AG04450 (cell line): Measurements from ENCODE around the gene DOCK9. TPM values are rescaled to one million over a fixed set of nuclear protein-coding genes. Genes with fewer than 3 reads are reported as not detected.

Experiments
- CTCF ChIA-PET: fragments of 300-600, 350-600 bp; formaldehyde crosslinking; extraction: SDS; loops from one replicate; lab custom pipeline; 2022; ENCODE audit warnings: antibody characterized with exemption, inconsistent platforms; lab: Charles Lee
- POLR2A ChIA-PET: fragments of 350-600 bp; formaldehyde crosslinking; extraction: SDS; loops from one replicate; lab custom pipeline; 2021; ENCODE audit warnings: antibody characterized with exemption, inconsistent platforms; lab: Yijun Ruan, JAX
- DNase-seq: peaks from one replicate; pipeline ENCODE4 v3.0.0-alpha.2; 2011; ENCODE audit warnings: low read depth, low spot score
- H3K27ac ChIP-seq: one replicate; pipeline ENCODE4 v1.5.1; 2012; ENCODE audit warnings: low read depth, low read length, control low read depth
- H3K27me3 ChIP-seq: one replicate; pipeline ENCODE4 v1.6.0; 2012; ENCODE audit warnings: low read length; ENCODE audit not compliant: control insufficient read depth, insufficient read depth
- H3K4me3 ChIP-seq: 2 replicates; pipeline ENCODE4 v1.5.1; 2011; ENCODE audit warnings: mild to moderate bottlenecking, low read depth, low read length, control low read depth
- H3K9me3 ChIP-seq: 2 replicates; pipeline ENCODE4 v1.5.1; 2012; ENCODE audit warnings: low read length; ENCODE audit not compliant: control insufficient read depth, insufficient read depth
- polyA plus RNA-seq: library from polyadenylated mRNA; depleted of rRNA; stranded (reverse); fragments of >200 nt; gene quantifications from 2 replicates; pipeline ENCODE4 v1.2.3, GENCODE V29; 2011
- TF ChIP-seq, protein P1 (sequence below): IDR thresholded peaks from 2 replicates; pipeline ENCODE4 v1.5.1; 2011; ENCODE audit warnings: low read depth, low read length, control low read depth, inconsistent platforms

Gene DOCK9
- polyA plus RNA-seq, 1 experiment: 9.6 TPM

DNA sequence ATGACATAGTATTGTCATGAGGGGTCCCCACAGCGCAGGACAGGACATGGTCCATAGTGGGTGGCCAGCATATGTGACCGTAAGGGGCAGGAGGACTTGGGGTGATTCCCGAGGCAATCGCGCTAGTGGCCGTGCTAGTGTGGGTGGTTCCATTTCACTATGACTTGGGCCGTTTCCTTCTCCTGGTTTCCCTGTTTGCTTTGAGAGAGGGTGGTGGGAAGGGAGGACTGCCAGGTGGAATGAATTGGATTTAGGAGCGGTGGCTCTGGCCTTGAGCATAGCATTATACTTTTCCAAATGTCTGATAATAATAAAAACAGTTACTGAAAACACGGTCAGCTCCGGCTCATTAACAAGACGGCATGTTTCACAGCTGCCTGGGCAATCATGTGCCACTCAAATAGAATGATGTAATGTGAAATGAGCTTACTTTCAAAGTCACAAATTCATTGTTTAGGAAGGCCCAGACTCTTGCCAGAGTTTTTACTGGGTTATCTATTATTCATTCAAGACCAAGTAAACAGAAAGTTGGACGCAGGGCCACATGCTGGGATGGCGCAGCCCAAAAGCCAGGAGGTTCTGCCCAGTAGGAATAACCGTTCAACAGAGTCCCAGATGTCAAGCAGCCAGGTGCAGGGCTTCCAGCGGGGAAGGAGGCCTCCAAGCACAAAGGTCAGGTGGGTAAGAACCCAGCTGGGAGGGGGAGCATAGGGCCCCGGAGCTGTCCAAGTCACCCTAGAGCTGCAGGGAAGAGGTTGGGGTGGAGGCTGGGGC, 205.8 kb downstream of the DOCK9 start:
- CTCF ChIA-PET: interaction anchor here (0.9 kb wide), 1 partner anchor 487 kb away, joined by 3 read pairs; no protein-coding TSS in a partner anchor
- Histone ChIP-seq H3K4me3 (no peak overlapping the region), H3K9me3 (no peaks in the 10 kb centered on the region; the same call in 1 of the 2 replicates), H3K27me3 (peaks cover 12% of the 10 kb centered on the region), H3K27ac (no peak overlapping the region)
- TF ChIP-seq, protein P1, sequence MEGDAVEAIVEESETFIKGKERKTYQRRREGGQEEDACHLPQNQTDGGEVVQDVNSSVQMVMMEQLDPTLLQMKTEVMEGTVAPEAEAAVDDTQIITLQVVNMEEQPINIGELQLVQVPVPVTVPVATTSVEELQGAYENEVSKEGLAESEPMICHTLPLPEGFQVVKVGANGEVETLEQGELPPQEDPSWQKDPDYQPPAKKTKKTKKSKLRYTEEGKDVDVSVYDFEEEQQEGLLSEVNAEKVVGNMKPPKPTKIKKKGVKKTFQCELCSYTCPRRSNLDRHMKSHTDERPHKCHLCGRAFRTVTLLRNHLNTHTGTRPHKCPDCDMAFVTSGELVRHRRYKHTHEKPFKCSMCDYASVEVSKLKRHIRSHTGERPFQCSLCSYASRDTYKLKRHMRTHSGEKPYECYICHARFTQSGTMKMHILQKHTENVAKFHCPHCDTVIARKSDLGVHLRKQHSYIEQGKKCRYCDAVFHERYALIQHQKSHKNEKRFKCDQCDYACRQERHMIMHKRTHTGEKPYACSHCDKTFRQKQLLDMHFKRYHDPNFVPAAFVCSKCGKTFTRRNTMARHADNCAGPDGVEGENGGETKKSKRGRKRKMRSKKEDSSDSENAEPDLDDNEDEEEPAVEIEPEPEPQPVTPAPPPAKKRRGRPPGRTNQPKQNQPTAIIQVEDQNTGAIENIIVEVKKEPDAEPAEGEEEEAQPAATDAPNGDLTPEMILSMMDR: no peak
- DNase-seq: no peak
- POLR2A ChIA-PET: no interaction called here

DNA sequence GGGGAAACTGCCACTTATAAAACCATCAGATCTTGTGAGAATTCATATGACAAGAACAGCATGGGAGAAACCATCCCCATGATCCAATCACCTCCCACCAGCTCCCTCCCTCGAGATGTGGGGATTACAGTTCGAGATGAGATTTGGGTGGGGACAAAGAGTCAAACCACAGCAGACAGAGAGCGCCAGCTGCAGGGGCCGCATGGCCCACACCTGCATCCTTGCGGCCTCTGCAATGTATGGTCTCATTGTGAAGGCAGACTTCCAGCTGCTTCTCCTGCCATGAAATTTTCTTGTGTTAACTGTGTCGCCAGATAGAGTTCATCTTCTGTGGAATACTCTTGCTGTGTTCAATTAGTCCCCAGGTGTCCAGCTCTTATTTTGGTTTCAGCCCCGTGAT, 208.1 kb downstream of the DOCK9 start:
- TF ChIP-seq, protein P1: no peak
- Histone ChIP-seq H3K27ac (no peak overlapping the region), H3K4me3 (no peak overlapping the region), H3K9me3 (no peaks in the 10 kb centered on the region; the same call in 1 of the 2 replicates), H3K27me3 (peaks cover 18% of the 10 kb centered on the region)
- POLR2A ChIA-PET: no interaction called here
- DNase-seq: no peak
- CTCF ChIA-PET: no interaction called here

DNA sequence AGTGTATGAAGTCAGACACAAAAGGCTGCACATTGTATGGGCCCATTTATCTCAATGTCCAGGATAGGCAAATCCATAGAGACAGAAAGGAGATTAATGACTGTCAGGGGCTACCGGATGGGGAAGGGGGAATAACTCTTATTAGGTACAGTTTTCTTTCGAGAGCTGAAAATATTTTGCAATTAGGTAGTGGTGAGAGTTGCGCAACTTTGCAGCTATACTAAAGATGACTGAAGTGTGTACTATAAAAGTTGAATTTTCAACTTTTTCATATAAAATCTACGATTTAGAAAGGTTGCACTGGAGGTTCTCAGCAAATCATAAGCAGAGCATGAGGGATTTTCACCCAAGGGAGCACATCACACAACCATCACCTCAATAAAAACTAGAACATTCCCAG, 209.3 kb downstream of the DOCK9 start:
- POLR2A ChIA-PET: no interaction called here
- Histone ChIP-seq H3K9me3 (no peaks in the 10 kb centered on the region; the same call in 1 of the 2 replicates), H3K4me3 (no peak overlapping the region), H3K27ac (no peak overlapping the region), H3K27me3 (peaks cover 18% of the 10 kb centered on the region)
- TF ChIP-seq, protein P1: no peak
- DNase-seq: no peak
- CTCF ChIA-PET: no interaction called here

DNA sequence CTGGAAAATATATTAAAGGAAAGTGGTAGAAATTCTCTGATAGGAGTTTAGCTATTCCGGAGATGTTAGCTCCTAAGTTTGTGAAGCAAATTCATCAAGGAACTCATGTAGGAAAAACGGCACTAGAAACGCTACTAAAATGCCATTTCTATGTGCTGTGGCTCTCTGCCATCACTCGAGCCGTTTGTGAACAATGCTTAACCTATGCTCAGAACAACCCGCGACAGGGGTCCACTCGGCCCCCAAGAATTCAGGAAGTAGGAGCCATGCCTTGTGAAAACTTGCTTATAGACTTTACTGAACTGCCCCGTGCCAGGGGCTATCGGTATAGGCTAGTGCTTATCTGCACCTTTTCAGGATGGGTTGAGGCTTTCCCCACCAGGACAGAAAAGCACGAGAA, 211.2 kb downstream of the DOCK9 start:
- H3K4me3 ChIP-seq: no peak overlapping the region
- CTCF ChIA-PET: interaction anchor here (0.6 kb wide), 2 partner anchors 106 to 670 kb away, joined by 3 to 6 read pairs; no protein-coding TSS in a partner anchor
- no peak overlapping the region for H3K27ac ChIP-seq
- no peak for DNase-seq
- TF ChIP-seq, protein P1: no peak
- POLR2A ChIA-PET: no interaction called here
- H3K27me3 ChIP-seq: peaks cover 23% of the 10 kb centered on the region
- H3K9me3 ChIP-seq: no peaks in the 10 kb centered on the region

DNA sequence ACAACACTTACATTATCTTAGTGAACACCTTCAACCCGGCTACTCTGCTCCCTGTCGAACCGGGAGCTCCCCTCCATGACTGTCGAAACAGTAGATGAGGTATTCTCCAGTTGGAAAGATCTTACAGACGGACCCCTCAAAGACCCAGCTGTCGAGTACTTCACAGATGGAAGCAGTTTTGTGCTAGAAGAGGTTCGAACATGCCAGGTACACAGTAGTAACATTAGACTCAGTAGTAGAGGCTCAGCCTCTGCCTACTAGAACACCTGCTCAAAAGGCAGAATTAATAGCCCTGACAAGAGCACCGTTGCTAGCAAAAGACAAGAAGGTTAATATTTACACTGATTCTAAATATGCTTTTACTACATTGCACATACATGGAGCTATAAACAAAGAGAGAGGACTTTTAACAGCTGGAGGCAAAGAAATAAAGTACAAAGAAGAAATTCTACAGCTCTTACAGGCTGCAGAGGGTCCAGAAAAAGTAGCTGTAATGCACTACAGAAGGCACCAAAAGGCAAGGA, 211.8 kb downstream of the DOCK9 start:
- TF ChIP-seq, protein P1: no peak
- ChIA-PET POLR2A (no interaction called here), CTCF (interaction anchor here (0.6 kb wide), 2 partner anchors 106 to 671 kb away, joined by 3 to 6 read pairs; no protein-coding TSS in a partner anchor)
- Histone ChIP-seq H3K9me3 (no peaks in the 10 kb centered on the region; the same call in 1 of the 2 replicates), H3K27ac (no peak overlapping the region), H3K27me3 (peaks cover 23% of the 10 kb centered on the region), H3K4me3 (no peak overlapping the region)
- DNase-seq: no peak
